NCI-H2196 treated with DMSO at 0.1 percent for 48 hours (cell line): ENCODE measurements around the gene KLK5.
"Not testable (repeated sequence)": the region's sequence is repeated elsewhere in the genome, so short reads cannot be mapped to it uniquely, and the experiment has no call there.

Experiments
- DNase-seq: peaks from one replicate; lab custom pipeline; 2025; ENCODE audit not compliant: unreplicated experiment; lab: John Stamatoyannopoulos, UW

KLK5 gene, protein sequence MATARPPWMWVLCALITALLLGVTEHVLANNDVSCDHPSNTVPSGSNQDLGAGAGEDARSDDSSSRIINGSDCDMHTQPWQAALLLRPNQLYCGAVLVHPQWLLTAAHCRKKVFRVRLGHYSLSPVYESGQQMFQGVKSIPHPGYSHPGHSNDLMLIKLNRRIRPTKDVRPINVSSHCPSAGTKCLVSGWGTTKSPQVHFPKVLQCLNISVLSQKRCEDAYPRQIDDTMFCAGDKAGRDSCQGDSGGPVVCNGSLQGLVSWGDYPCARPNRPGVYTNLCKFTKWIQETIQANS

DNA sequence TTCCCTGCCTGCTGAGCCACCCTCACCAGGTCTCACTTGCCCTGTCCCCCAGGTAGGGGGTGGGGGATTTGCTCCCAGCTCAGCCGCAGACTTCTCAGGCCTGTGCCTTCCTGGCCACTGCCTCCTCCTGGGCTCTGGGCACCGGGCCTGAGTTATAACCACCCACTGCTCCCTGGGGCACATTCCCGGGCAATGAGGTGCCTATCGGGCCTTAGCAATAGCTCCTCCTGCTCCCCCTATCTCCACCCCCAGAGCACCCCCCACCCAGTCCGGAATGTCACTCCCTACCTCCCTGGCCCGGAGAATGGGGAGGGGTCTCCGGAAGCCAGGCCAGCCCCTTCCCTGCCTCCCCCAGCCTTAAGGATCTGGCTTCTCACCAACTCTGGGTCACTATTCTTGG is at the start of gene KLK5:
Gene KLK5 (minus strand): TSS at position 129 of the 400 bp plus-strand sequence. CDS start 381 bp downstream, outside the sequence.
- DNase-seq: no peak

DNA sequence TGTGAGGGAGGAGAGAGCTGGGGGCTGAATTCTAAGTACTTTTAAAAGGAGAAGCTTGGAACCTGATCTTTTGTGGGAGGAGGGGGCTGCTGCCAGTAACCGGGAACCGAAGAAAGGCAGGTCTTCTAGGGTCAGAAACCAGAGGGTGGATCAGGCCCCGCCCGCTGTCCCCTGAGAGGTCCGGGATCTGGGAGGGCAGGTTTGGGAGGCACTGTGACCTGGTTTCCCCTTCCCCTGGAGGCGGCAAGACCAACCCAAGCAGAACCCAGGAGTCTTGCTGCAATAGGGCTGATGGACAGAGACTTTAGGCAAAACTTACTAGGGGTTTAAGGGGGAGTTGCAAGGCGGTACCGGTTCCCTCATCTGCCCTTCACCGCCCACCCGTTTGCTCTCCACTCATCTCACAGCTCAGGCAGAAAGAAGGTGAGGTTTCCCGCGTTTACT is 49.3 kb upstream of the KLK5 start:
- DNase-seq: no peak

DNA sequence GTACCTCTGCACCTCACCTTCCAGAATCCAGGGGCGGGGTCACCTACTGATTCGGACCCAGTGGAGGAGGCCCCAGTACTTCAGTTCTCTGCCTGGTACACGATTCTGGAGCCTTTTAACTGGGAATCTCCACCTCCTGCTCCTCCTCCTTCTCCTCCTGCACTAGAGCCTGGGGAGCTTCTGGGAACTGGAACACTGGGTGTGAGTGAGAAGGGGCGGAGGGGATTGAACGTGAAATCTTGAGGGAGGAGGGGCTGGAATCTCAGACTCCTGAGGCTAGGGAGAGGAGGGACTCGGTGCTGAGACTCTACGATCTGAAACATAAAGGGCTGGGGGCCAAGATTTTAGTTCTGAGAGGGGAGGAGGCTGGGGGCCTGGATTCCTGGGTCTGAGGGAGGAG is 48.7 kb upstream of the KLK5 start, which contains the start of gene KLK8:
Gene KLK8 (minus strand): TSS at position 90 of the 400 bp plus-strand sequence. CDS start 437 bp downstream, outside the sequence.
- no peak for DNase-seq

DNA sequence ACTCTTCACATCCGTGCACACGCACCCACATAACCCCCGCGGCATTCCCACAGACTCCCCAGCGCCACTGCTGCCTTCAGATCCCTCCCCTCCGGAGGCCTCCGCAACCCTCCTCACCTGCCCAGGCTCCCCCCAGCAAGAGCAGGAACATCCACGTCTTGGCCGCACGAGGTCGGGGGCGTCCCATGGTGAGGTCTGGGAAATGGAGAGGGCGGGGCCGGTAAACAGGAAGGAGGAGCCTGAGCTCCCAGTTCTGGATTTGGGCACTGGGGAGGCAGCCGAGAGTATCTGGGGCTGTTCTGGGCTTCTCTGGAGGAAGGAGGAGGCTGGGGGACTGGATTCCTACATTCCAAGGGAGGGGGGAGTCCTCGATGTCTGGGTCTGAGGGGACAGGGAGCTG is 48.1 kb upstream of the KLK5 start:
- DNase-seq: no peak

DNA sequence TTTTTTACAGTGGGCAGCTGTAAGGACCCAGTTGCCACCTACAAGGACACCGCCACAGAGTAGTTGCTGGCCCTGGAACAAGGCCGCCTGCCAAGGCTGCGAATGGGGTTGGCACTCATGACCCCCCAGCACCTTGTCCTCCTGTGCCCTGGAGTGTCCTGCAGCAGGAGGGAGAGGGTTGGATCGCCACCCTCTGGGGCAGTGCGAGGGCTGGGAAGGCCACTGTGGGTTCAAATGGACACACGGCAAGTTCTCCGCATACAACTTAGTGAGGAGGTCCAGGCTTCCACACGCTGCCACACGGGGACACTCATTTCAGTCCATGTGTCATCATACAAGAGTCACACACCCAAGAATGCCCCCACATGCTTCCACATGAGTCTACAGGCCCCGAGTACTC is 47.6 kb upstream of the KLK5 start:
- no peak for DNase-seq

DNA sequence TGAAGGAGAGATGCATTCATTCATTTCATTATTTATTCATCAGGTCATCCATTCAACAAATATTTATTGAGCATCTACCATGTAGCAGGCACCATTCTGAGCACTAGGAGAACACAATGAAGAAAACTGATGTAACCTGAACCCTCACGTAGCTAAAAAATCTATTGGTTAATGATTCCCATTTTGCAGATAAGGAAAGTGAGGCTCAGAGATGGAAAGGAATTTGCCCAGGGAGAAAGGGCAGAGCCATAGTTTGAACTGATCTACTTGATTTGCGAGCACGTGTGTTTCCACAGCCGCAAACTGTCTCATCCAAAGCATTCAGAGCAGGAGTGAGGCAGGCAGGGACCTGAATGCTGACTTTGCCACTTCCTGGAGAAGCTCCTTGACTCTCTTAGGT is 45.8 kb upstream of the KLK5 start:
- no peak for DNase-seq

DNA sequence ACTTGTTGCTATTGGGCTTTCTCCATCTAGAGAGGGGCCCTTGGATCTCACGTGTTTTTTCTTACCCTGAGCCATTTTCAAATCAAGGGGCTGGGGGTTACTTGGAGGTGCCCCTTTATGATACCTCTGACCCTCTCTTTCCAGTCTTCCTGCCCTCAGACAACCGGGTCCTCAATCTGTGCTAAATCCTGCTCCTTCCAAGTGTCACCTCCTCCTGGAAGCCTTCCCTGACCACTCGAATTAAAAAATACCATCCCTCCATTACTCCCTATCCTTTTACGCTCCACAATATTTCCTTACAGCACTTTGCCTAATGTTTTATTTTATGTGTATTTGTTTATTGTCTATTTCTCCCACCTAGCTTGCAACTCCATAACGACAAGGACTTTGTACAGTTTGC is 45.2 kb upstream of the KLK5 start:
- no peak for DNase-seq

DNA sequence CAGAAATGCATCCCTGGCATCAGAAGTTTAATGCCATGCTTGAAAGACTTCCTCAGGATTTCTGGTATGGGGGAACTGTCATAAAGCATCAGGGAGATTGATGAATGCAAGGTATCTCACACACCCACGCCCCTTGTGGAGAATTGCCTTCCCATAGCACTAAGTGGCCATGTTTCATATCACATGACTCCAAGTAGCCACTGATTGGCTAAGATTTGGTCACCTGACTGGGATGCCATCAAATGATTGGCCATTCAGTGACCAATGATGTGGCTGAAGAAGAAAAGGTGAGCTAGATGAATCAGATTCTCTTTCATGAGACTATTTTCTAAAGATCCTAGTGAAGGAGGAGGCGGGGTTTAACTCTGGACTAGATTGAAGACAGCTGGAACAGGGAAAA is 41.3 kb upstream of the KLK5 start:
- DNase-seq: no peak

DNA sequence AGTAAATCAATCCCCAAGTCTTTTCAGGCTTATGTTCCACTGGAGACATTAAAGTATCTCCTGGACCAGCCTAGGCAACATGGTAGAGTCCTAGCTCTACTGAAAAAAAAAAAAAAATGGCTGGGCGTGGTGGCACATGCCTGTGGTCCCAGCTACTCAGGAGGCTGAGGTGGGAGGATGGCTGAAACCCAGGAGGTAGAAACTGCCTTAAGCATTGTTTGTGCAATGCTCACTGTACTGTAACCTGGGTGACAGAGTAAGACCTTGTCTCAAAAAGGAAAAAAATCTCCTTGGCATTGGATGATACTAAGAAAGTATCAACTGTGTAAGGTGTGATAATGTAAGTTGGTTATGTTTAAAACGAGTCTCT is 39.8 kb upstream of the KLK5 start:
- DNase-seq: no peak

DNA sequence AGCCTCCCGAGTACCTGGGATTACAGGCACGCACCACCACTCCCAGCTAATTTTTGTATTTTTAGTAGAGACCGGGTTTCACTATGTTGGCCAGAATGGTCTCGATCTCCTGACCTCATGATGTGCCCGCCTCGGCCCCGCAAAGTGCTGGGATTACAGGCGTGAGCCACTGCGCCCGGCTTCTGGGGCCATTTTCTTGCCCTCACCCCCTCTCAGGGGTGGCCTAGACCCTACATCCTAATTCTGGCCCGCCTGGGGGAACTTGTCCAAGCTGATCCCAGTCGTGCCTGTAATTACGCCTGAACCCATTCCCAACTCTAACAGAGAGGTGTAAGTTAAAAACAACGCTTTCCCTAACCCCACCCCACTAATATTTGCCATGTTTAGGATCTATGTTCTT is 31.6 kb upstream of the KLK5 start:
- not testable (repeated sequence) for DNase-seq

DNA sequence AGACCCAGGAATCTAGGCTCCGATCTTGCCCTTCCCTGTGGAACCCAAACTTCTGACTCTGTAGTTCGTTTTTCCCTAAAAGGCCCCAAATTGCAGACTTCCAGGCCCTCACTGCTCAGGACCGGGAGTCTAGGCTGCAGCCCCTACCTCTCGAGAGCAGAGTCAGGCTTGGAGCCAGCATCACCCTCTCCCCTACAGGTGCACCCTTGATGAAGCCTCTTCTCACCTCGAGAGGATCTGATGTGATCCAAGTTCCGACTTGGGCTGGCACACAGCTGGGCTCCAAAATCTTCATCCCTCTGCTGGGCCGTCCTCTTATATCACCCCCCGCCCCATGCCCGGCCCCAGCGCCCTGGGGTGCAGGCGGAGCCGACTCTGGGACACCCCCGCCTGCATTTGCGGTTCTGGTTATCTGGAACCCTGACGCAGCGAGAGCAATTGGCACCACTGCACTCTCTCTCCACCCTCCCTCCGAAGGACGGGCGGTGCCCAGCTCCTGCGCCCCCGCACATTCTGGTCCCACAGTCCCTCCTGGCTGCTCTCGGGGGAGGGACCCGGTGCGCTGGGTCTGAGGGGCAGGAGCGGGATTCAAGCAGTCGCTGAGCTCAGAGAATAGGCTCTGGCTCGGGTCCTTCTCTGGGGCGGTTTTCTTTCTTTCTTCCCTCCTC is 30.9 kb upstream of the KLK5 start, which contains the start of gene KLK7:
Gene KLK7 (minus strand): TSS at position 293 of the 668 bp plus-strand sequence. CDS start 1,518 bp downstream, outside the sequence.
- DNase-seq: no peak

DNA sequence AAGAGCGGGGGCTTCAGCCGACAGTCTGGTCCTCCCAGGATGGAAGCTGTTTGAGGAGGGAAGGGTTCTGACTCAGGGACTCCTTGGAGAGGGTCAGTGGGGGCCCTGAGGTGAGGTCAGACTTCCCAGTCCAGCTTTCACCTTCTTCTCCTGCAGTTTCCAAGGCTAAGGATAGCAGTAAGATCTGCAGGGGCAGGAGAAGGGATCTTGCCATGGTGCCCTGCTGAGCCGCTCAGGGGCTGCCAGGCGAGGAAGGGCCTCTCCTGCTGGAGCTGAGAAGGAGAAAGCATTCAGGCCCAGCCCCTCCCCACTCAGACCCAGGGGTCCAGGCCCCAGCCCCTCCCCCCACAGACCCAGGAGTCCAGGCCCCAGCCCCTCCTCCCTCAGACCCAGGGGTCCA is 29.3 kb upstream of the KLK5 start:
- DNase-seq: no peak

DNA sequence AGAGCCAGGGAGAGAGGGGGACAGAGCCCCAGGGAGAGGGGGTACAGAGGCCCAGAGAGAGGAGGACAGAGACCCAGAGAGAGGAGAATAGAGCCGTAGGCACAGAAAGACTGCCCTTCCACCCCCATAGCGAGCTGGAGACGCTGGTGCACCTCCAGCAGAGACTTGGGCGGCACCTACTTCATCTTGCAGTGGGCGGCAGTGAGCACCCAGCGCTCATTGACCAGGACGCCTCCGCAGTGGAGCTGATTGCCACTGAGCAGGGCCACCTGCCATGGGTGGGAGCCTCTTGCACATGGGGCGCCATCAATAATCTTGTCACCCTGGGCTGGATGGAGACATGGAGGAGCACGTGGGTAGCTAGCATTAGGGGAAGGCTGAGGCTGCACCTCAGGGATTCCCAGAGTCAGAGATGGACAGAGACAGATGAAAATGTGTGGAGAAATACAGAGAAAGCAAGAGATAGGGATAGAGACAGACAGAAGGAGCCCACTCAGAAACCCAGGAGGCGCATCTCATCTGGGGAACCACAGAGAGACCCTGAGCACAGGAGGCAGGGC is 28.8 kb upstream of the KLK5 start:
- no peak for DNase-seq

DNA sequence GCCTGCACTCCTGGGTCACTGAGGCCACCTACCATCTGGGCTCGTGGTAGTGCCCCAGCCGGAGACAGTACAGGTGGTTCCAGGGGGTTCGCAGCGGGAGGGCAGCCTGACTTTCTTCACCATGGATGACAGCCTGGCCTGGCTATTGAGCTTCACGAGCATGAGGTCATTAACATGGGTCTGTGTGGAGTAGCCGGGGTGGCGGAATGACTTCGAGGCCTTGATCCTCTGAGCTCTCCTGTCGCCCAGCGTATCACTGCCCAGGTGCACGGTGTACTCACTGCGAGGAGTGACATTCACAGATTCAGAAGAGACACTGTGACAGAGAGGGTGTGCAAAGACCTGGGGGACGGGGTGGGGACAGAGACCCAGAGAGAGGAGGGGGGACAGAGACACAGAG is 27.4 kb upstream of the KLK5 start:
- DNase-seq: no peak

DNA sequence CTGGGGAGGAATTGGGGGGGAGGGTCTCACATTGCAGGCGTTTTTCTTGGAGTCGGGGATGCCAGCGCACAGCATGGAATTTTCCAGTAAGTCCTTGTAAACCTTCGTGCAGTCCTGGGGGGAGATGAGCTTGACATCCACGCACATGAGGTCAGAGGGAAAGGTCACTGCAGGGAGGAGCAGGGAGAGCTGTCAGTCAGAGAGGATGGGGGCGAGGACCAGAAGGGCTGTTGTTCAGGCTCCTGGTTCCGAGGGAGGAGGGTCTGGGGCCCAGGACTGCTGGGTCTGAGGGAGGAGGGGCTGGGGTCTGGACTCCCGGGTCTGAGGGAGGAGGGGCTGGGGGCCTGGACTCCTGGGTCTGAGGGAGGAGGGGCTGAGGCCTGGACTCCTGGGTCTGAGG is 26.9 kb upstream of the KLK5 start:
- DNase-seq: no peak

DNA sequence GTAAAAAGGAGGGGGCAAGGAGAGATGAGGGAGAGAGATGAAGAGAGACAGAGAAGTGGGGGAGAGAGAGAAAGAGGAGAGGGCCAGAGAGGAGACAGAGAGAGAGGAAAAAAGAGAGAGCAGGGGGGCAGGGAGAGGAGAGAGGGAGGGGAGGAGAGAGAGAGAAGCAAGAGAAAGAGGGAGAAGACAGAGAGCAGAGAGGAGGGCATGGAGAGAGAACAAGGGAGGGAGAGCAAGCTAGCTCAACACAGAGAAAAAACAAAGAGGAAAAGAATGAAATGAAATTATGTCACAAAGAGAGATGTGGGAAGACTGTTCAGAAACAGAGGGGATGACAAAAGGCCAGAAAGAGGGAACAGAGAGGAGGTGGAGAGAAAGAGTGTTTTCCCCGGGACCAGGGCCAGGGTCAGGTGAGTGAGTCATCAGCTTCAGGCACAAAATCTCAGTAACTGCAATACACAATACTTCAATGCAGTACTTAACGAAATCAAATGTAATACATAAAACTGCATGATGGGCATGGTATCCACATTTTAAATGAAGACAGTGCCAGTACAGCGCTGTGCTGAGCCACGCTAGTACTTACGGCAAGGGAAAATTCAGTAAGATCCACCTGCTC is 26.0 kb upstream of the KLK5 start:
- DNase-seq: no peak

DNA sequence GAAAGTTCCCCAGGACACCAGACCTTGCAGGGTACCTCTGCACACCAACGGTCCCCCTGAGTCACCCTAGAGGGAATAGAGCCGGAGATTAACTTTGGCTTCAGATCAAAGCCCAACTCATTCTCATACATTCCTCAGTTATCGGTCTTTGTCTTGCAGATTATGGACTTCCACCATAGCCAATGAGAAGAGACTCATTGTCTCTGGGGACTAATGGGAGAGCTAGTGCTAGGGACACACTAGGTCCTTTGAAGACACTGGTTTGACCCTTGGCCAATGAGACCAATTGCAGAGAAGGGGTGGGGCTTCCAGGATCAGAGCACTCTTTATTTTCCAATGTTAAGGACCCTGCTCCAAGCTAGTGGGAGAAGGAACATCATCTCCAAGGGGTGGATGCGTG is 24.8 kb upstream of the KLK5 start:
- DNase-seq: no peak

DNA sequence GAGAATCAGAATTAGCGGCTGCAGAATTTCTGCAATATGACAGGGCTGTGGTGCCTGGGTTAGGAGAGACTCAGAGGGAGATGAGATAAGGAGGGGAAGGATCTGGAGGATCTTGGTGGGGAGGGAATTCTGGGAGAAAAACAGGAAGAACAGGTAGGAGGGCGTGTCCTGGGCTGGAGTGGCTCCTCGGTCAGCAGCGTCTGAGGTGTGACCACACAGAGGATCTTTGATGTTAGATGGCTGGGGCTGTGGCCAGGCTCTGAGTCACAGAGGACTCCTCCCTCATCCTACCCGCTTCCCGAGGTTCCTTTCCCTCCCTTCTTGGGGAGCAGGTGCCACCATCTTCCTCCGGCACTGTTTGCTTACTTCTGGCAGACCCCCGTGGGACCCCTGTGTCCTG is 22.9 kb upstream of the KLK5 start:
- no peak for DNase-seq

DNA sequence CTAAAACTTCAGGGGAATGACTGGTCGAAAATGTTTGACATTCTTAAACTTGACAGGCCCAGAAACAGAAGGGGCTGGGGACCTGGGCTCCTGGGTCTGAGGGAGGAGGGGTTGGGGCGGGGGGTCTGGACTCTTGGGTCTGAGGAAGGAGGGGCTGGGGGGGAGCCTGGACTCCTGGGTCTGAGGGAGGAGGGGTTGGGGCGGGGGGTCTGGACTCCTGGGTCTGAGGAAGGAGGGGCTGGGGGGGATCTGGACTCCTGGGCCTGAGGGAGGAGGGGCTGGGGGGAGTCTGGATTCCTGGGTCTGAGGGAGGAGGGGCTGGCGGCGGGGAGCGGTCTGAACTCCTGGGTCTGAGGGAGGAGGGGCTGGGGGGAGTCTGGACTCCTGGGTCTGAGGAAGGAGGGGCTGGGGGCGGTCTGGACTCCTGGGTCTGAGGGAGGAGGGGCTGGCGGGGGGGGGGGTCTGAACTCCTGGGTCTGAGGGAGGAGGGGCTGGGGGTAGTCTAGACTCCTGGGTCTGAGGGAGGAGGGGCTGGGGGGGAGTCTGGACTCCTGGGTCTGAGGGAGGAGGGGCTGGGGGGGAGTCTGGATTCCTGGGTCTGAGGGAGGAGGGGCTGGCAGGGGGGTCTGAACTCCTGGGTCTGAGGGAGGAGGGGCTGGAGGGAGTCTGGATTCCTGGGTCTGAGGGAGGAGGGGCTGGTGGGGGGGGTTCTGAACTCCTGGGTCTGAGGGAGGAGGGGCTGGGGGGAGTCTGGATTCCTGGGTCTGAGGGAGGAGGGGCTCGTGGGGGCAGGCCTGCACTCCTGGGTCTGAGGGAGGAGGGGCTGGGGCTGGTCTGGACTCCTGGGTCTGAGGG is 22.1 kb upstream of the KLK5 start:
- DNase-seq: no peak

DNA sequence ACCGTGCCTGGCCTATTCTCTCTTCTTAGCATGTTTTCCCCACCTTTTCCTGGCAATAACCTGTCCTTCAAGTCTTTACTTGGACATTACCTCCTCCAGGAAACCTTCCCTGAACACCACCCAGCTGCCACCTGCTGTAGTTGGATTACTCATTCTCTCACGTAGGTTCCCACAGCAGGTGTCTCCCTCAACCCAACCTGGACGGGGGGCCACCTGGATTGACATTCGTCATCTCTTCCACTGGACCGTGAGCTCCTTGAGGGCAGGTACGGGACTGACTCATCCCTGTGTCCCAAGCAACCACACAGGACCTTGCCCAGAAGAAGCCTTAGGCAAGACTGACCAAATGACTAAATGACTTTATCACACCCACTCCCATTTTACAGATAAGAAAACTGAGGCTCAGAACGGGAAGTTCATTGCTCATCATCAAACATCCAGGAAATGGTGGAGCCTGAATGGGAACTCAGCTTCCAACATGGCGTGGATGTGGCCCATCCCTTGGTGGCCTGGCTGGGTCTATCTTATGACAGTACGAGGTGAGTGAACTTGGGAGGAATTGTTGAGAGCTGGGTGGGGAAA is 20.0 kb upstream of the KLK5 start:
- DNase-seq: no peak

DNA sequence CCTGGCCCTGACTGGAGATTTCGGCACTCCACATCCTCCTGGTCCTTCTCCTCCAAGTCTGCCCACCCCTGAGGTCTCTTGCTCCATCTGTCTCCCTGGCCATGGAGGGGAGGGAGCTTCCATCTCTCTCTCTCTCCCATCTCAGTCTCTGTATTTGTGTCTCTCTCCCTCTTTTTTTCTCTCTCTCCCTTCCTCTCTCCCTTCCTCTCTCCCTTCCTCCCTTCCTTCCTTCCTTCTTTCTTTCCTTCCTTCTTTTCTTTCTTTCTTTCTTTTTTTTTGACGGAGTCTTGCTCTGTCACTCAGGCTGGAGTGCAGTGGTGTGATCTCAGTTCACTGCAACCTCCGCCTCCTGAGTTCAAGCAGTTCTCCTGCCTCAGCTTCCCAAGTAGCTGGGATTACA is 17.0 kb upstream of the KLK5 start:
- DNase-seq: not testable (repeated sequence)
